Neural progenitor cell (in vitro differentiated cells): ENCODE measurements around the gene IQGAP1.

ENCODE experiments used
- CTCF ChIP-seq: fragments of 200-600 bp; sonication (generic); IDR thresholded peaks from 2 replicates; pipeline ENCODE4 v1.5.1; 2017; ENCODE audit warnings: antibody characterized with exemption, mild to moderate bottlenecking
- EZH2 ChIP-seq: fragments of 200-600 bp; sonication (generic); IDR thresholded peaks from 2 replicates; pipeline ENCODE4 v1.6.1; 2017; ENCODE audit warnings: antibody characterized with exemption, mild to moderate bottlenecking, moderate library complexity
- EZH2phosphoT487 ChIP-seq: fragments of 200-600 bp; sonication (generic); IDR thresholded peaks from 2 replicates; pipeline ENCODE4 v1.6.1; 2017; ENCODE audit warnings: antibody characterized with exemption

GRCh38 chr15:90449206-90449735, 61.2 kb downstream of the IQGAP1 start:
- TF ChIP-seq CTCF, result no peak
- no peak for TF ChIP-seq EZH2
- no peak for TF ChIP-seq EZH2phosphoT487
